Bronchial epithelial cell (primary cell): ENCODE results near the gene TRIM47. TPM values are rescaled to one million over a fixed set of nuclear protein-coding genes. Genes with fewer than 3 reads are reported as not detected.

Experiments used
- DNase-seq: peaks from one replicate; pipeline ENCODE4 v3.0.0-alpha.2; 2010; ENCODE audit warnings: low read depth
- FAIRE-seq: peaks from 2 replicates; lab custom pipeline; 2011; peaks lifted over from hg19 to GRCh38; lab: Jason Lieb, UNC
- H3K27me3 ChIP-seq: 2 replicates; pipeline ENCODE4 v1.5.1; 2011; ENCODE audit warnings: low read length; ENCODE audit not compliant: control insufficient read depth, insufficient read depth
- H3K36me3 ChIP-seq: 2 replicates; pipeline ENCODE4 v1.5.1; 2011; ENCODE audit warnings: low read length; ENCODE audit not compliant: control insufficient read depth, insufficient read depth
- H3K4me3 ChIP-seq: 2 replicates; pipeline ENCODE4 v1.5.1; 2011; ENCODE audit warnings: mild to moderate bottlenecking, low read depth, low read length, control low read depth
- total RNA-seq: library from RNA; depleted of rRNA; stranded (reverse); fragments of >200 nt; gene quantifications from 2 replicates; pipeline ENCODE4 v1.2.1, GENCODE V29; 2014
- TF ChIP-seq, protein P1 (sequence below): IDR thresholded peaks from 2 replicates; pipeline ENCODE4 v1.5.1; 2011; ENCODE audit warnings: mild to moderate bottlenecking, moderate library complexity, low read length, control low read depth, inconsistent platforms; ENCODE audit not compliant: insufficient read depth, severe bottlenecking

TRIM47 gene
- total RNA-seq, 1 donor from 2014 or later, result 10.5 TPM

DNA sequence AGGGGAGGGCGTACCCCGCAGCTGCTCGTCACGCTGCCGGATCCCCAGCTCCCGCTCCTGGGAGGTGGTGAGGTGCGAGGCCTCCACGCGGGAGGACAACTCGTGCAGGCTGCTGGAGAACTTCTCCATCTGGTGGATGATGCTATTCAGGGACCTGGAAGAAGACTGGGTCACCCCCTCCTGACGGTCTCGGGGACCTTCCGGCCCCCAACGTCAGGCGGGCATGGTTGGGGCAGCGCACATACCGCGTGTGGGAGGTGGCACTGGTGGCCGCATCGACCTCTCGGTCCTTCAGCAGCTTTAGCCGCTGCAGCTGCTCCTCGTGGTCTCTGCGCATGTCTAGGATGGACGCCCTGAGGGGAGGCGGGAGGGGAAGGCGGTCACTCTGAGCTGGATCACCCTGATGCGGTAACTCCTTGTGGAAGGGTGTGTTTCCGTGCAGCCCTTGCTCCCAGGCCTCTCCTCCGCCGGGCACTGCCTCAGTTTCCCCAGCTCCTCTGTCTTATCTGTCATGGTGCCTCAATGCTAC is 39.6 kb upstream of the TRIM47 start:
- Histone ChIP-seq H3K4me3 (no peak overlapping the region), H3K27me3 (no peaks in the 10 kb centered on the region), H3K36me3 (peaks cover 5% of the 10 kb centered on the region)
- TF ChIP-seq, protein P1, sequence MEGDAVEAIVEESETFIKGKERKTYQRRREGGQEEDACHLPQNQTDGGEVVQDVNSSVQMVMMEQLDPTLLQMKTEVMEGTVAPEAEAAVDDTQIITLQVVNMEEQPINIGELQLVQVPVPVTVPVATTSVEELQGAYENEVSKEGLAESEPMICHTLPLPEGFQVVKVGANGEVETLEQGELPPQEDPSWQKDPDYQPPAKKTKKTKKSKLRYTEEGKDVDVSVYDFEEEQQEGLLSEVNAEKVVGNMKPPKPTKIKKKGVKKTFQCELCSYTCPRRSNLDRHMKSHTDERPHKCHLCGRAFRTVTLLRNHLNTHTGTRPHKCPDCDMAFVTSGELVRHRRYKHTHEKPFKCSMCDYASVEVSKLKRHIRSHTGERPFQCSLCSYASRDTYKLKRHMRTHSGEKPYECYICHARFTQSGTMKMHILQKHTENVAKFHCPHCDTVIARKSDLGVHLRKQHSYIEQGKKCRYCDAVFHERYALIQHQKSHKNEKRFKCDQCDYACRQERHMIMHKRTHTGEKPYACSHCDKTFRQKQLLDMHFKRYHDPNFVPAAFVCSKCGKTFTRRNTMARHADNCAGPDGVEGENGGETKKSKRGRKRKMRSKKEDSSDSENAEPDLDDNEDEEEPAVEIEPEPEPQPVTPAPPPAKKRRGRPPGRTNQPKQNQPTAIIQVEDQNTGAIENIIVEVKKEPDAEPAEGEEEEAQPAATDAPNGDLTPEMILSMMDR, result no peak
- DNase-seq (no peak), FAIRE-seq (no peak)

DNA sequence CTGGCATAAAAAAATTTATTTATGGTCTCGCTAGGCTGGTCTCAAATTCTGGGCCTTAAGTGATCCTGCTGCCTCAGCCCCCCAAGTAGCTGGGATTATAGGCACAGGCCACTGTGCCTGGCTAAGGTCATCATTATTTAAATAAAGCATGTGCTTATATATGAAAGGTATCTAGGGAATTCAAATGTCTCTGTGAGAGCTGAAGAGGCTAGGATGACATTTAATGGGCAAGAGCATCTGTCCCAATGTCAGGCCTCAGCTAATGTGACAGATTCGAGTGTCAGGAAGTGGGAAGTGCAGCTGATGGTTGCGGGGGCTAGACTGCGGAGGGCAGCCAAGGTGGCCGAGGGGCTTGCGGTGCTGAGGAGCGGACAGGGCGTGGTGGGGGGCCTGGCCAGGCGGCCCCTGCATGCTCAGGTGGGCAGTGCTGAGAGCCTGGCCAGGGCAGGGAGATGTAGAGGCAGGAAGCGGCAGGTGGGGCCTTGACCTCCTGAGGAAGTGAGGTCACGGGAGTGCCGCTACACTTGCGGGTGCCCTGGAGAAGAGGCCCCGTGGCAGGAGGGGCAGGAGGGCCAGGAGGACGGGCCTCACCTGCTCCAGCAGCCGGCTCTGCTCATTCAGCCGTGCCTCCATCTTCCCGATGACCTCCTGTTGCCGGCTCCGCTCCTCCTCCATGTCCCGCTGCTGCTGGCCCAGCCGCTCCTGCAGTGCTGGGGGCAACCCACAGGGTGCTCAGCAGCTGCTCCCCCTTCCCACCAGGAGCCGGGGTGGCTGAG is 38.9 kb upstream of the TRIM47 start:
- DNase-seq (no peak), FAIRE-seq (no peak)
- Histone ChIP-seq H3K27me3 (no peaks in the 10 kb centered on the region), H3K4me3 (no peak overlapping the region), H3K36me3 (peaks cover 5% of the 10 kb centered on the region)
- TF ChIP-seq, protein P1, result no peak

DNA sequence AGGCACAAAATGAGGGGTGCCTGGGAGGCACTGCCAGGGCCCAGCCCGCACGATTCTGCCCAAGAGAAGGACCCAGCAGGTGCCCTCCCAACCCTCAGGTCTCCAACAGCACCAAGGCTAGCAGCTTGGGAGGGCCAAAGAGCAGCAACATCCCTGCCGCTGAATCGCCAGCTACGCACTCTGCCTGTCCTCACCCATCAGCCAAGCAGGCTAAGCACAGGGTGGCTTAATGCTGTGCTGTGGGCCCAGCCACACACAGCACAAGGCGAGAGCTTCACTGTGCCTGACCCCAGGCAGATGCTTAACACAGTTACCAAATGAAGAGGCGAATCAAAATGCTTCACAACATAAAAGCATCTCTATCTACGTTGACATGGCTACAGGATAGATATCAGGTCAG is 36.9 kb upstream of the TRIM47 start:
- Histone ChIP-seq H3K36me3 (peaks cover 5% of the 10 kb centered on the region), H3K27me3 (no peaks in the 10 kb centered on the region), H3K4me3 (no peak overlapping the region)
- FAIRE-seq (no peak), DNase-seq (no peak)
- TF ChIP-seq, protein P1, result no peak

DNA sequence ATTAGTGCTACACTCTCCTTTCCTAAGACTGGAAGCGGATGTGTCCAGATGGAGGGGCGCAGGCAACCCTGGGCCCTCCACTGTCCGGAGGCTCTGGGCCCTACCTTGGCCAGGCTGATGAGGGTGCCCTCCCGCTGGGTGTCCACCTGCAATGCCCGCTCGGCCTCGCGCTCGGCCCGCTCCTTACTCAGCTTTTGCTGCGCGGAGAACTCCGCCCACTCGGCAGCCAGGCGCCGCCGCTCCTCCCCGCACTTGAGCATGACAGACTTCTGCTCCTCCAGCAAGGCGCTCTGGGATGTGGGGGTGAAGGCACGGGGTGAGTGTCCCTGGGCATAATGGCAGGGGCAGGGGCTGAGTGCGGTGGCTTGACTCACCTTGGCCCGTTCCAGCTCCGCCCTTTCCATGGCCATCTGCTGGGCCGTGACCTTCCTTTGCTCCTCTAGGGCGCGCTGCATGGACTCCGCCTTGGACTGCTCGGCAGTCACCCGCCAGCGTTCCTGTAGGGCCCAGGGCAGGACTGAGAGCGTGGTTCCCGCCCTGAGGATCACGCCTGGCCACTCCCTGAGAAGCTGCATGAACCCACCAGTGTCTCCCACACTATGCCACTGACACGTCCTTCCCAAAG is 36.4 kb upstream of the TRIM47 start:
- H3K36me3 ChIP-seq, result peaks cover 4% of the 10 kb centered on the region
- no peaks in the 10 kb centered on the region for H3K27me3 ChIP-seq
- DNase-seq, result no peak
- H3K4me3 ChIP-seq, result no peak overlapping the region
- TF ChIP-seq, protein P1, result no peak
- FAIRE-seq, result no peak

DNA sequence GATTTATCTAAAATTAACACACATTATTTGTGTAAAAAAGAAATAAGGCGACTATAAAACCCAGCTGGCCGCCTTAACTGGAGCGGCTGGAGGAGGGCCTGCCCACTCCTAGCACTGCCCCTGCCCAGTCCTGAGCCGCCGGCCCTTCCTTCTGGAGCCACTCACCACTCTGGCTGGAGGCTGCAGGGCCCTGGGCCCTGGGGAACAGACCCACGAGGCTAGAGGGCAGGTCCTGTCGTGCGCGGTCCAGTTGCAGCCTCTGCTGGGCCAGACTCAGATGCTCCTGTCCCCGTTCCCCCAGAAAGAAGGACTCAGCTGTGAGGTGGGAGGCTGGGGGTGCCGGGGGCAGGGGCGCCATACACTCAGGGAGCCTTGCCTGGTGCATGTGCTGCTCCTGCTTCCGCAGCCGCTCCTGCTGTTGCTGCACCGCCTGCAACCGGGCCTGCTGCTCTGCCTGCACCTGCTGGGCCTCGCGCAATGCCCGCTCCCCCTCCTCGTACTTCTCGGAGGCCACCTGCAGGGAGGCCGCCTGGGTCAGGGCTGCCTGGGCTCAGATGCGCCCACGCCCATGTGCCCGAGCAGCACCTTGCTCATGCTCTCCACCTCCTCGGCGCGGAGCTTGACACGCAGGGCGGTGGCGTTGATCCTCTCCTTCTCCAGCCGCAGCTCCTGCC is 35.3 kb upstream of the TRIM47 start:
- Histone ChIP-seq H3K27me3 (no peaks in the 10 kb centered on the region), H3K36me3 (peaks cover 4% of the 10 kb centered on the region), H3K4me3 (no peak overlapping the region)
- TF ChIP-seq, protein P1, result no peak
- DNase-seq (no peak), FAIRE-seq (no peak)
